SK-N-SH (cell line): ENCODE results near the gene PGAP2. TPM values are rescaled to one million over a fixed set of nuclear protein-coding genes. Genes with fewer than 3 reads are reported as not detected.

ENCODE experiments used
- CTCF ChIA-PET: fragments of 300-600, 350-600 bp; formaldehyde crosslinking; extraction: SDS; loops from one replicate; lab custom pipeline; 2021; lab: Yijun Ruan, JAX
- POLR2A ChIA-PET: fragments of 350-600 bp; sonication (Branson Sonifier 250); formaldehyde crosslinking; extraction: SDS; loops from one replicate; lab custom pipeline; 2020; ENCODE audit warnings: antibody characterized with exemption, inconsistent platforms; lab: Yijun Ruan, JAX
- DNase-seq: peaks from one replicate; pipeline ENCODE4 v3.0.0; 2012
- H2AFZ ChIP-seq: fragments of 200-600 bp; sonication (generic); 2 replicates; pipeline ENCODE4 v1.8.1; 2016; ENCODE audit warnings: antibody characterized with exemption, mild to moderate bottlenecking, low read depth
- H3F3A ChIP-seq: fragments of 200-600 bp; sonication (generic); replicated peaks from 2 replicates; pipeline ENCODE3; 2016; ENCODE audit warnings: antibody characterized with exemption, mild to moderate bottlenecking; ENCODE audit not compliant: insufficient read depth
- H3K27ac ChIP-seq, 2 experiments: fragments of 200-500 bp in 1 of 2; fragments of 200-600 bp in 1 of 2; sonication (Bioruptor generic) in 1 of 2; sonication (generic), shearing (Covaris generic) in 1 of 2; 2 replicates each; pipeline versions ENCODE4 v1.5.1 to v1.6.1; 2014 to 2016; ENCODE audit warnings: low read depth in 2 of 2, inconsistent platforms in 1 of 2, low read length in 1 of 2, mild to moderate bottlenecking in 1 of 2, mixed read lengths in 1 of 2
- H3K27me3 ChIP-seq: fragments of 200-600 bp; sonication (generic), shearing (Covaris generic); 2 replicates; pipeline ENCODE4 v1.6.1; 2016; ENCODE audit warnings: mixed run types; ENCODE audit not compliant: insufficient read depth
- H3K36me3 ChIP-seq, 2 experiments: fragments of 200-500 bp in 1 of 2; fragments of 200-600 bp in 1 of 2; sonication (Bioruptor generic) in 1 of 2; sonication (generic) in 1 of 2; replicated peaks in 1 of 2; 2 replicates each; pipeline versions ENCODE3 to v1.5.1; 2014 to 2016; ENCODE audit warnings: low read length in 1 of 2, mild to moderate bottlenecking in 1 of 2; ENCODE audit not compliant: insufficient read depth in 2 of 2, control insufficient read depth in 1 of 2
- H3K4me1 ChIP-seq, 2 experiments: fragments of 200-500 bp in 1 of 2; fragments of 200-600 bp in 1 of 2; sonication (Bioruptor generic) in 1 of 2; sonication (generic), shearing (Covaris generic) in 1 of 2; 2 replicates each; pipeline versions ENCODE4 v1.5.1 to v1.6.1; 2014 to 2016; ENCODE audit warnings: low read depth in 1 of 2, low read length in 1 of 2, mixed run types in 1 of 2; ENCODE audit not compliant: insufficient read depth in 2 of 2, control insufficient read depth in 1 of 2
- H3K4me2 ChIP-seq: fragments of 200-600 bp; sonication (generic), shearing (Covaris generic); 2 replicates; pipeline ENCODE4 v1.6.1; 2017; ENCODE audit warnings: mixed run types
- H3K4me3 ChIP-seq, 2 experiments: fragments of 200-500 bp in 1 of 2; fragments of 200-600 bp in 1 of 2; sonication (Bioruptor generic) in 1 of 2; sonication (generic), shearing (Covaris generic) in 1 of 2; 2 replicates each; pipeline versions ENCODE4 v1.5.1 to v1.8.1; 2014 to 2016; ENCODE audit warnings: low read depth in 2 of 2, inconsistent platforms in 1 of 2, low read length in 1 of 2, mild to moderate bottlenecking in 1 of 2, mixed read lengths in 1 of 2, moderate library complexity in 1 of 2
- H3K79me2 ChIP-seq: fragments of 200-600 bp; sonication (generic); 2 replicates; pipeline ENCODE4 v1.8.1; 2017; ENCODE audit warnings: mild to moderate bottlenecking; ENCODE audit not compliant: insufficient read depth
- H3K9ac ChIP-seq: fragments of 200-600 bp; sonication (generic); 2 replicates; pipeline ENCODE4 v1.6.1; 2017; ENCODE audit warnings: mixed run types
- H3K9me2 ChIP-seq: fragments of 200-600 bp; sonication (generic); 2 replicates; pipeline ENCODE4 v1.6.1; 2017; ENCODE audit warnings: mixed run types
- H3K9me3 ChIP-seq: fragments of 200-600 bp; sonication (generic); 2 replicates; pipeline ENCODE4 v1.6.1; 2017; ENCODE audit warnings: mixed run types, mild to moderate bottlenecking, moderate library complexity
- H4K20me1 ChIP-seq: fragments of 200-600 bp; sonication (generic); 2 replicates; pipeline ENCODE4 v1.6.1; 2017; ENCODE audit warnings: mild to moderate bottlenecking, mixed run types; ENCODE audit not compliant: insufficient read depth
- CHD2 ChIP-seq: fragments of 150-350 bp; IDR thresholded peaks from 2 replicates; pipeline ENCODE4 v1.6.1; 2018; ENCODE audit warnings: low read length; ENCODE audit not compliant: partially characterized antibody
- CTCF ChIP-seq: fragments of 200-600 bp; sonication (generic); IDR thresholded peaks from 2 replicates; pipeline ENCODE4 v1.6.1; 2017; ENCODE audit warnings: antibody characterized with exemption, mild to moderate bottlenecking, moderate library complexity
- EP300 ChIP-seq, 2 experiments: IDR thresholded peaks; 2 replicates each; pipeline versions ENCODE4 v1.4.0 to v1.6.1; 2012; ENCODE audit warnings: borderline replicate concordance in 1 of 2, low read depth in 1 of 2, low read length in 1 of 2
- FOSL2 ChIP-seq: IDR thresholded peaks from 2 replicates; pipeline ENCODE4 v1.4.0; 2012; ENCODE audit warnings: low read depth, mild to moderate bottlenecking, moderate library complexity, borderline replicate concordance
- IRF3 ChIP-seq: fragments of 150-350 bp; IDR thresholded peaks from 2 replicates; pipeline ENCODE4 v1.6.1; 2016; ENCODE audit warnings: mild to moderate bottlenecking, low read depth, low read length
- JUND ChIP-seq: IDR thresholded peaks from 2 replicates; pipeline ENCODE4 v1.4.0; 2012
- MEF2A ChIP-seq: IDR thresholded peaks from 2 replicates; pipeline ENCODE4 v1.4.0; 2012; ENCODE audit warnings: low read depth, borderline replicate concordance
- PBX3 ChIP-seq: IDR thresholded peaks from 2 replicates; pipeline ENCODE4; 2012
- RCOR1 ChIP-seq: fragments of 150-350 bp; IDR thresholded peaks from 2 replicates; pipeline ENCODE4 v1.6.1; 2017; ENCODE audit warnings: antibody characterized with exemption, low read length
- SMC3 ChIP-seq: IDR thresholded peaks from 2 replicates; pipeline ENCODE4 v1.6.1; 2012; ENCODE audit warnings: low read depth, low read length, improper control_type of control experiment
- YY1 ChIP-seq: IDR thresholded peaks from 2 replicates; pipeline ENCODE4 v1.4.0; 2012; ENCODE audit warnings: low read depth, mild to moderate bottlenecking
- WGBS: methylation state at CpG from one replicate; pipeline ENCODE4 v1.1.6; 2017; ENCODE audit warnings: low lambda C conversion rate; 5-methylcytosine and 5-hydroxymethylcytosine counted together
- polyA plus RNA-seq, 3 experiments: library from polyadenylated mRNA; depleted of rRNA; stranded (reverse); fragments of >200 nt; gene quantifications; 2 replicates each; pipeline ENCODE4 v1.2.3, GENCODE V29; 2012
- TF ChIP-seq, protein P1 (sequence below): IDR thresholded peaks from 2 replicates; pipeline ENCODE4 v1.4.0; 2012; ENCODE audit warnings: low read depth

Gene PGAP2
- polyA plus RNA-seq, 1 of the 3 experiments (the other 2 are of a cell fraction), result 41.3 TPM

DNA sequence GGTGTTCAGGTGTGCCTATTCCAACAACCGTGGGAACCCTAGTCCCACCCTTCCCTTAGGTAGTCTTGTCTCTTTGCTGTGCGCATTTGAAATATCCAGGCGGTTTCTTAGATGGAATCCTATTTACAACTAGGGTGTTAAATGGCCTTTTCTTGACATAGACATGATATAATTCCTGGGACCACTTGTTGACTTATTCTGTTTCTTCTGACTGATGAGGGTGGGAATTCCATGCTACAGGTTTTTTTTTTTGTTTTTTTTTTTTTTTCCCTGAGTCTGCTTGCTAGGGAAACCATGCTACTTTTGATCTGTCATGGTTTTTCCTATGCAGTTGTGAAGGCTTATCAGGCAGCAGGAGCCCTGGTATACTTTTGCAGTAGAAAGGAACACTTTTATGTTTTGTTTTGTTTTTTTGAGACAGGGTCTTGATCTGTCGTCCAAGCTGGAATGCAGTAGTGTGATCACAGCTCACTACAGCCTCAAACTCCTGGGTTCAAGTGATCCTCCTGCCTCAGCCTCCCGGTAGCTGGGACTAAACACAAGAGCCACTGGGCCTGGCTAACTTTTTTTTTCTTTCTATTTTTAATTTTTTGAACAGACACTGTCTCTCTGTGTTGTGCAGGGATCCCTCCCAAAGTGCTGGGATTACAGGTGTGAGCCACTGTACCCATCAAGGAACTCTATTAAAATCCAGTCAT is 48.6 kb downstream of the PGAP2 start:
- H3K27me3 ChIP-seq, result no peaks in the 10 kb centered on the region
- H3K9me3 ChIP-seq, result no peaks in the 10 kb centered on the region
- no peaks in the 10 kb centered on the region for H3F3A ChIP-seq
- peak overlapping the region; percentile 87 to 89; a peak in 3 of 4 replicates for H3K4me3 ChIP-seq
- H3K27ac ChIP-seq, result no peak overlapping the region
- no peaks in the 10 kb centered on the region for H3K9me2 ChIP-seq
- H3K4me2 ChIP-seq, result peak overlapping the region; percentile 88
- H3K9ac ChIP-seq, result no peak overlapping the region
- ChIA-PET POLR2A (no interaction called here), CTCF (interaction anchor here (0.5 to 18.6 kb wide), 5 partner anchors 8 to 1928 kb away, joined by 3 to 636 read pairs (median 28); partner anchors contain the start of gene RHOG)
- no peak for DNase-seq
- no peak overlapping the region for H2AFZ ChIP-seq
- no peaks in the 10 kb centered on the region for H3K36me3 ChIP-seq
- WGBS, result 70% methylated on average over 4 of the region's 5 CpGs
- peaks cover 27 to 28% of the 10 kb centered on the region in 2 experiments; a peak in 3 of 4 replicates for H3K4me1 ChIP-seq
- peaks cover 56% of the 10 kb centered on the region for H3K79me2 ChIP-seq
- no peaks in the 10 kb centered on the region; the same call in 1 of the 2 replicates for H4K20me1 ChIP-seq
- TF ChIP-seq IRF3 (no peak), SMC3 (no peak), EP300 (IDR thresholded peaks at IDR 0.05; ENCODE audit: borderline replicate concordance in 1 of 2, low read depth in 1 of 2, low read length in 1 of 2) (no peak), FOSL2 (no peak), YY1 (no peak), PBX3 (no peak), JUND (no peak), RCOR1 (no peak)
- TF ChIP-seq, all 33 proteins: peak for 0

- H3K4me1 ChIP-seq, result peaks cover 27 to 28% of the 10 kb centered on the region in 2 experiments; a peak in 3 of 4 replicates
- peaks cover 56% of the 10 kb centered on the region for H3K79me2 ChIP-seq
- H3K27me3 ChIP-seq, result no peaks in the 10 kb centered on the region
- TF ChIP-seq MEF2A, result no peak
- TF ChIP-seq CTCF, result no peak
- no peak for TF ChIP-seq CHD2
- TF ChIP-seq, protein P1, sequence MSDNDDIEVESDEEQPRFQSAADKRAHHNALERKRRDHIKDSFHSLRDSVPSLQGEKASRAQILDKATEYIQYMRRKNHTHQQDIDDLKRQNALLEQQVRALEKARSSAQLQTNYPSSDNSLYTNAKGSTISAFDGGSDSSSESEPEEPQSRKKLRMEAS, result no peak
- H3K4me2 ChIP-seq, result peak overlapping the region; percentile 88
- no peaks in the 10 kb centered on the region for H3K9me3 ChIP-seq
- H3K9ac ChIP-seq, result no peak overlapping the region
- ChIA-PET CTCF (interaction anchor here (1.0 to 18.6 kb wide), 4 partner anchors 8 to 212 kb away, joined by 3 to 636 read pairs (median 16); partner anchors contain the start of gene RHOG), POLR2A (interaction anchor here (0.6 kb wide), 1 partner anchor 151 kb away, joined by 3 read pairs; no protein-coding TSS in a partner anchor)
- no peak overlapping the region for H3K27ac ChIP-seq
- no peak overlapping the region for H2AFZ ChIP-seq
- DNase-seq, result no peak
- H3K4me3 ChIP-seq, result no peak overlapping the region
- H3F3A ChIP-seq, result no peaks in the 10 kb centered on the region
- H3K9me2 ChIP-seq, result no peaks in the 10 kb centered on the region
- no peaks in the 10 kb centered on the region; the same call in 1 of the 2 replicates for H4K20me1 ChIP-seq
- H3K36me3 ChIP-seq, result no peaks in the 10 kb centered on the region
Measured at GRCh38 chr11:3857628-3858027, 49.3 kb downstream of the PGAP2 start.
